Measurements from ENCODE around the gene EPB41. TPM values are rescaled to one million over a fixed set of nuclear protein-coding genes. Genes with fewer than 3 reads are reported as not detected.

The EPB41 gene
- total and polyA plus RNA-seq, 4 donors: 10.7 to 189 (median 38.1) TPM

- Histone ChIP-seq H3K9ac (ENCODE audit: low read depth in 1 of 2, low read length in 2 of 2) (no peak overlapping the region), H3K27me3 (ENCODE audit: control insufficient read depth in 4 of 4, insufficient read depth in 4 of 4, low read length in 3 of 4) (no peaks in the 10 kb centered on the region), H3K36me3 (ENCODE audit: control insufficient read depth in 4 of 4, insufficient read depth in 3 of 4, low read depth in 1 of 4, low read length in 3 of 4) (peaks cover 0 to 4% (median 2%) of the 10 kb centered on the region in 4 donors), H3K4me3 (ENCODE audit: low read depth in 1 of 3, low read length in 3 of 3) (no peak overlapping the region), H3K27ac (ENCODE audit: low read depth in 1 of 2, low read length in 2 of 2) (no peak overlapping the region), H3K4me1 (ENCODE audit: control insufficient read depth in 4 of 4, insufficient read depth in 4 of 4, low read length in 3 of 4) (no peaks in the 10 kb centered on the region), H3K9me3 (ENCODE audit: control insufficient read depth in 4 of 4, low read length in 3 of 4) (no peaks in the 10 kb centered on the region)
- TF ChIP-seq ATF3 (IDR thresholded peaks at IDR 0.05) (no peak), HNF4A (conservative IDR thresholded peaks at IDR 0.05) (no peak), HNF4G (IDR thresholded peaks at IDR 0.05) (no peak), RXRA (IDR thresholded peaks at IDR 0.05) (no peak), SP1 (IDR thresholded peaks at IDR 0.05) (no peak), FOXA1 (IDR thresholded peaks at IDR 0.05) (no peak), YY1 (IDR thresholded peaks at IDR 0.05) (no peak), FOXA2 (IDR thresholded peaks at IDR 0.05) (no peak), MAX (IDR thresholded peaks at IDR 0.05) (no peak), TAF1 (conservative IDR thresholded peaks at IDR 0.05) (no peak), RAD21 (IDR thresholded peaks at IDR 0.05) (no peak), ZBTB33 (IDR thresholded peaks at IDR 0.05) (no peak), JUND (IDR thresholded peaks at IDR 0.05) (no peak), EGR1 (IDR thresholded peaks at IDR 0.05; ENCODE audit: low read depth in 2 of 2) (no peak), NR2F2 (IDR thresholded peaks at IDR 0.05) (no peak), CTCF (IDR thresholded peaks at IDR 0.05; ENCODE audit: low read depth, low read length, missing input control) (no peak), REST (IDR thresholded peaks at IDR 0.05) (no peak), GABPA (IDR thresholded peaks at IDR 0.05 in 1 of 2, conservative IDR thresholded peaks at IDR 0.05 in 1 of 2) (no peak)
- DNase-seq (ENCODE audit: low spot score): no peak
Measured at GRCh38 chr1:29002792-29003191, 88.4 kb downstream of the EPB41 start.

All from liver (tissue), 9 donors.